ENCODE data around the gene GNG7.
"Not testable (repeated sequence)": the region's sequence is repeated elsewhere in the genome, so short reads cannot be mapped to it uniquely, and the experiment has no call there.

GNG7 gene

GRCh38 chr19:2500156-2500555, 202.3 kb downstream of the GNG7 start:
- H3K4me3 ChIP-seq (ENCODE audit: low read depth, low read length), result no peak overlapping the region
- in situ Hi-C loops (cut with HindIII; ENCODE audit: low sequenced_read_pairs), result no loop called here
- TF ChIP-seq, protein P1, sequence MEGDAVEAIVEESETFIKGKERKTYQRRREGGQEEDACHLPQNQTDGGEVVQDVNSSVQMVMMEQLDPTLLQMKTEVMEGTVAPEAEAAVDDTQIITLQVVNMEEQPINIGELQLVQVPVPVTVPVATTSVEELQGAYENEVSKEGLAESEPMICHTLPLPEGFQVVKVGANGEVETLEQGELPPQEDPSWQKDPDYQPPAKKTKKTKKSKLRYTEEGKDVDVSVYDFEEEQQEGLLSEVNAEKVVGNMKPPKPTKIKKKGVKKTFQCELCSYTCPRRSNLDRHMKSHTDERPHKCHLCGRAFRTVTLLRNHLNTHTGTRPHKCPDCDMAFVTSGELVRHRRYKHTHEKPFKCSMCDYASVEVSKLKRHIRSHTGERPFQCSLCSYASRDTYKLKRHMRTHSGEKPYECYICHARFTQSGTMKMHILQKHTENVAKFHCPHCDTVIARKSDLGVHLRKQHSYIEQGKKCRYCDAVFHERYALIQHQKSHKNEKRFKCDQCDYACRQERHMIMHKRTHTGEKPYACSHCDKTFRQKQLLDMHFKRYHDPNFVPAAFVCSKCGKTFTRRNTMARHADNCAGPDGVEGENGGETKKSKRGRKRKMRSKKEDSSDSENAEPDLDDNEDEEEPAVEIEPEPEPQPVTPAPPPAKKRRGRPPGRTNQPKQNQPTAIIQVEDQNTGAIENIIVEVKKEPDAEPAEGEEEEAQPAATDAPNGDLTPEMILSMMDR (IDR thresholded peaks at IDR 0.05; ENCODE audit: low read depth, low read length, missing control alignments), result no peak
- no peak for DNase-seq (ENCODE audit: low read depth)

DNA sequence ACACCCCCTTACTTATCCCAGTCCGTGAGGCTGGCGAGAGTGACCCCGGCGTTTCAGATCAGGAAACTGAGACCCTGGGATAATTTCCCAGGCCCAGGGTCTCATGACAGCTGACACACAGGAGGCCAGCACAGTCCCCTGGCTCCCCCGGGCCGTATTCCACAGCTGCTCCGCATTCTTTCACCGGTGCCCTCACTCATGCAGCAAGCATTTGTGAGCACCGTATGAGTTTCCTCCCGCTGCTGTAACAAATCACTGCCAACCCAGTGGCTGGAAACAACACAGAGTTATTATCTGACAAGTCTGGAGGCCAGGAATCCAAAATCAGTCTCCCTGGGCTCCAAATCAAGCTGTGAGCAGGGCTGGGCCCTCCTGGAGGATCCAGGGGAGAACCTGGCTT, 205.3 kb downstream of the GNG7 start:
- in situ Hi-C loops (cut with HindIII; ENCODE audit: low sequenced_read_pairs), result no loop called here

GRCh38 chr19:2495651-2496316, 206.7 kb downstream of the GNG7 start:
- in situ Hi-C loops (cut with HindIII; ENCODE audit: low sequenced_read_pairs), result no loop called here
- peak overlapping the region; percentile 45 for H3K4me3 ChIP-seq (ENCODE audit: low read depth, low read length)
- no peak for DNase-seq (ENCODE audit: low read depth)
- TF ChIP-seq, protein P1 (IDR thresholded peaks at IDR 0.05; ENCODE audit: low read depth, low read length, missing control alignments), result no peak

More for the DNA sequence above, 205.3 kb downstream of the GNG7 start:
- H3K4me3 ChIP-seq (ENCODE audit: low read depth, low read length), result no peak overlapping the region
- TF ChIP-seq, protein P1 (IDR thresholded peaks at IDR 0.05; ENCODE audit: low read depth, low read length, missing control alignments), result no peak
- no peak for DNase-seq (ENCODE audit: low read depth)

DNA sequence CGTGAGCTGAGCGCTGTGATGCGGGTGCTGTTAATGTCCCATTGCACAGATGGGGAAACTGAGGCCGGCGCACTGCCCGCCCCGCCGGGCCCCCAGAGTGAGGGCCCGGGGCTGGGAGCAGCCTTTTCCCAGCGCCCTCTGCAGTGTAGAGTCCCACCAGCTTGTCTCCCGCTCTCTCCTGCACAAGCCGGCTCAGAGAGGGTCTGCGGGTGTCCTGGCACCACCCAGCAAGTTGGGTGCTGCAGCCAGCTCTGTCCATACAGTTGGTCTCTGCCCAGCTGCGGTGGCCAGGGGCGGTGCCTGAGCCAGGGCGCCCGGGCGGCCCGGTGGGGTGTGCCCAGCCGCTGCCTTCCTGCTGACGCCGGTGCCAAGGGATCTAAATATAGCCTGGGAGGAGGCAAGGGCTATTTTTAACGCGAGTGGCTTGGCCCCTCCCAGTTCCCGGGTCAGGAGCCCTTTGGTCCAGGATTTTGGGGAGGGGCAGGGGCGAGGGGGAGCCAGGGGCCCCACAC, 207.3 kb downstream of the GNG7 start:
- H3K4me3 ChIP-seq (ENCODE audit: low read depth, low read length), result peak overlapping the region; percentile 45
- TF ChIP-seq, protein P1 (IDR thresholded peaks at IDR 0.05; ENCODE audit: low read depth, low read length, missing control alignments), result no peak
- in situ Hi-C loops (cut with HindIII; ENCODE audit: low sequenced_read_pairs), result no loop called here
- DNase-seq (ENCODE audit: low read depth), result no peak

GRCh38 chr19:2494447-2495129, 207.9 kb downstream of the GNG7 start:
- DNase-seq (ENCODE audit: low read depth), result peak; percentile 44
- TF ChIP-seq, protein P1 (IDR thresholded peaks at IDR 0.05; ENCODE audit: low read depth, low read length, missing control alignments), result no peak
- in situ Hi-C loops (cut with HindIII; ENCODE audit: low sequenced_read_pairs), result no loop called here
- peak overlapping the region; percentile 45 for H3K4me3 ChIP-seq (ENCODE audit: low read depth, low read length)

DNA sequence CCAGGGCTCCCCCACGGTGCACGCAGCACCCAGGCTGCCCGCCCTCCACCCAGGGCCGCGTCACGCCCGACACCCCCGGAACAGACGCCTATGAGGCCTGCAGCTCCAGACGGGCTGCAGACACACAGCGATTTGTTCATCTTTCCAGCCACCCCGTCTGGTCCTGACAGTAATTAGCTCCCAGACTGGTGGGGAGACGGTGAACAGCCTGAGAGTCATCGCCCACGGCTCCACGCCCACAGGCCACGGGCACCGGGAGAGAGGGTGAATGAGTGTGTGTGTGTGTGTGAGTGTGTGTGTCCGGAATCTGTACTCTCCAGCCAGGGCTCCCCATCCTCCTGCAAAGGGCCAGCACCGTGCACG, 208.4 kb downstream of the GNG7 start:
- no peak for DNase-seq (ENCODE audit: low read depth)
- H3K4me3 ChIP-seq (ENCODE audit: low read depth, low read length), result peak overlapping the region; percentile 45
- TF ChIP-seq, protein P1 (IDR thresholded peaks at IDR 0.05; ENCODE audit: low read depth, low read length, missing control alignments), result no peak
- in situ Hi-C loops (cut with HindIII; ENCODE audit: low sequenced_read_pairs), result no loop called here

DNA sequence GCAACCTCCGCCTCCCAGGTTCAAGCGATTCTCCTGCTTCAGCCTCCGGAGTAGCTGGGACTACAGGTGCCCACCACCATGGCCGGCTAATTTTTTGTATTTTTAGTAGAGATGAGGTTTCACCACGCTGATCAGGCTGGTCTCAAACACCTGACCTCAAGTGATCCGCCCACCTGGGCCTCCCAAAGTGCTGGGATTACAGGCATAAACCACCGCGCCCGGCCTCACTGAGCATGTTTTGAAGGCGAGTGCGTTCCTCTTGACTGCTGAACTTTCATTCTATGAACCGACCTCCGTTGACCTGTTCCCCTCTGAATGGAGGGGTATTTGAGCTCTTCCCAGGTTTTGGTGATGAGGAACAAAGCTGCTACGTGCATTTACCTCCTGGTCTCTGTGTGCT, 209.0 kb downstream of the GNG7 start:
- H3K4me3 ChIP-seq (ENCODE audit: low read depth, low read length); DNase-seq (ENCODE audit: low read depth); in situ Hi-C loops (cut with HindIII; ENCODE audit: low sequenced_read_pairs): not testable (repeated sequence)
